ENCODE measurements around the gene PSMA5. TPM values are rescaled to one million over a fixed set of nuclear protein-coding genes. Genes with fewer than 3 reads are reported as not detected.

PSMA5 gene
- total RNA-seq, 1 experiment from 2014 or later, result 133 TPM

GRCh38 chr1:109369167-109369746 lies 57.0 kb downstream of the PSMA5 start:
- H2BK5ac ChIP-seq (ENCODE audit: insufficient read length, low read length), result no peak overlapping the region
- no peak for DNase-seq
- no peak overlapping the region for H2BK120ac ChIP-seq (ENCODE audit: low read depth, low read length, poor library complexity, severe bottlenecking)
- H3K4ac ChIP-seq (ENCODE audit: low read depth, low read length), result no peak overlapping the region
- no peak overlapping the region for H3K18ac ChIP-seq (ENCODE audit: insufficient read length, low read depth, low read length)
- H3K56ac ChIP-seq (ENCODE audit: insufficient read length, low read depth, low read length), result no peak overlapping the region
- Mint-ChIP-seq H3K27ac (no peak overlapping the region), H3K36me3 (ENCODE audit: insufficient read depth in 1 of 3, low read depth in 3 of 3) (peaks cover 17 to 29% (median 23%) of the 10 kb centered on the region in 3 experiments), H3K9me3 (no peaks in the 10 kb centered on the region), H3K4me1 (peaks cover 23 to 24% of the 10 kb centered on the region in 2 experiments), H3K27me3 (ENCODE audit: low read depth) (no peaks in the 10 kb centered on the region), H3K4me3 (no peak overlapping the region)
- H3K79me1 ChIP-seq (ENCODE audit: insufficient read depth, low read depth, low read length, poor library complexity, severe bottlenecking), result peaks cover 5% of the 10 kb centered on the region
- H3K9ac ChIP-seq (ENCODE audit: extremely low read depth, insufficient read length, low read length), result no peak overlapping the region
- H2AK5ac ChIP-seq (ENCODE audit: insufficient read length, low read length), result no peak overlapping the region
- H3T11ph ChIP-seq (ENCODE audit: low read length), result no peak overlapping the region
- no peak overlapping the region for H4K91ac ChIP-seq (ENCODE audit: insufficient read length, low read depth, low read length)
- no CpG with 5 or more reads among the region's 6 CpGs for WGBS (ENCODE audit: extremely low coverage, insufficient read length, low lambda C conversion rate)
- TF ChIP-seq CTCF (conservative IDR thresholded peaks at IDR 0.05), result no peak
- H3K4me2 ChIP-seq (ENCODE audit: insufficient read depth, insufficient read length, low read length), result no peak overlapping the region
- H3K14ac ChIP-seq (ENCODE audit: insufficient read depth, low read length), result no peak overlapping the region
- no peak overlapping the region for H3K27ac ChIP-seq (ENCODE audit: insufficient read length, low read depth, low read length)
- H3K23me2 ChIP-seq (ENCODE audit: insufficient read length, low read depth, low read length, poor library complexity, severe bottlenecking), result no peaks in the 10 kb centered on the region
- no peaks in the 10 kb centered on the region for H3K27me3 ChIP-seq (ENCODE audit: insufficient read depth, low read length)
- H4K5ac ChIP-seq (ENCODE audit: insufficient read length, low read depth, low read length), result no peak overlapping the region
- no peak overlapping the region for H2BK12ac ChIP-seq (ENCODE audit: insufficient read length, low read depth, low read length)
- H4K20me1 ChIP-seq (ENCODE audit: control insufficient read depth, insufficient read depth, insufficient read length), result no peaks in the 10 kb centered on the region
- no peak overlapping the region for H2BK15ac ChIP-seq (ENCODE audit: low read depth, low read length)
- no peak overlapping the region for H3K23ac ChIP-seq (ENCODE audit: insufficient read length, low read depth, low read length)
- H3K9me3 ChIP-seq (ENCODE audit: control insufficient read depth, low read depth, low read length), result no peaks in the 10 kb centered on the region
- H3K79me2 ChIP-seq (ENCODE audit: insufficient read depth, low read length), result peaks cover 3% of the 10 kb centered on the region; the same call in 1 of the 2 replicates
- H3K4me1 ChIP-seq (ENCODE audit: insufficient read depth, low read length), result no peaks in the 10 kb centered on the region; the same call in 1 of the 2 replicates
- H2BK20ac ChIP-seq (ENCODE audit: low read depth, low read length, poor library complexity, severe bottlenecking), result no peak overlapping the region
- H2AFZ ChIP-seq (ENCODE audit: low read length), result no peak overlapping the region
- H4K8ac ChIP-seq (replicated peaks; ENCODE audit: insufficient read length, low read depth, low read length), result no peak overlapping the region
